HCT116 (cell line): ENCODE results near the gene ST6GALNAC4. TPM values are rescaled to one million over a fixed set of nuclear protein-coding genes. Genes with fewer than 3 reads are reported as not detected.

Experiments used
- ATAC-seq: fragments of 200-7000 bp; cut with Tn5 transposase; 2 replicates; pipeline ENCODE4 v1.9.1; 2020; ENCODE audit warnings: mild to moderate bottlenecking, moderate library complexity
- BruUV-seq: library from RNA; stranded (reverse); fragments of 400-500 nt; replicated peaks from 2 replicates; lab custom pipeline; 2021; lab: Mats Ljungman, UMichigan
- CTCF ChIA-PET: fragments of 300-600 bp; sonication (Branson Sonifier 250); formaldehyde crosslinking; loops from one replicate; lab custom pipeline; 2021; ENCODE audit warnings: antibody characterized with exemption; lab: Charles Lee
- POLR2A ChIA-PET: fragments of 300-600, 350-600 bp; sonication (Branson Sonifier 250); formaldehyde crosslinking; loops from one replicate; lab custom pipeline; 2021; ENCODE audit warnings: antibody characterized with exemption; lab: Charles Lee
- RAD21 ChIA-PET, 2 experiments: fragments of 300-600 bp; sonication (Branson Sonifier 250); formaldehyde crosslinking; loops; one replicate each; lab custom pipeline; 2023; ENCODE audit warnings: low total read pairs in 2 of 2; ENCODE audit not compliant: uncharacterized antibody in 2 of 2, unreplicated experiment in 2 of 2, low non-redundant PET in 1 of 2; lab: Charles Lee
- DNase-seq: peaks from one replicate; pipeline ENCODE4 v3.0.0-alpha.2; 2010; ENCODE audit warnings: low read depth, low spot score
- H2AFZ ChIP-seq: fragments of 200-600 bp; shearing (Covaris generic), sonication (generic); 2 replicates; pipeline ENCODE4 v1.6.1; 2017; ENCODE audit warnings: low read depth, mixed run types, mixed read lengths, antibody characterized with exemption, low read length; ENCODE audit not compliant: poor library complexity, severe bottlenecking
- H3K27ac ChIP-seq: 2 replicates; pipeline ENCODE4 v1.5.1; 2012; ENCODE audit warnings: low read depth, low read length
- H3K27me3 ChIP-seq: fragments of 200-600 bp; sonication (generic); 2 replicates; pipeline ENCODE4 v1.6.1; 2016; ENCODE audit warnings: mixed run types, low read length, mixed read lengths; ENCODE audit not compliant: insufficient read depth
- H3K36me3 ChIP-seq, 2 experiments: fragments of 200-500 bp in 1 of 2; fragments of 200-600 bp in 1 of 2; sonication (Bioruptor generic) in 1 of 2; sonication (generic) in 1 of 2; 2 replicates each; pipeline versions ENCODE4 v1.5.1 to v1.6.1; 2014 to 2016; ENCODE audit warnings: low read length in 2 of 2, inconsistent platforms in 1 of 2, mixed read lengths in 1 of 2, mixed run types in 1 of 2; ENCODE audit not compliant: insufficient read depth in 2 of 2, control insufficient read depth in 1 of 2
- H3K4me1 ChIP-seq, 2 experiments: fragments of 200-600 bp in 1 of 2; sonication (generic) in 1 of 2; 2 replicates each; pipeline versions ENCODE4 v1.5.1 to v1.6.1; 2012 to 2017; ENCODE audit warnings: low read length in 2 of 2, inconsistent platforms in 1 of 2, mild to moderate bottlenecking in 1 of 2, mixed read lengths in 1 of 2, mixed run types in 1 of 2, moderate library complexity in 1 of 2; ENCODE audit not compliant: insufficient read depth in 2 of 2, control insufficient read depth in 1 of 2
- H3K4me2 ChIP-seq: fragments of 200-600 bp; sonication (generic); 2 replicates; pipeline ENCODE4 v1.6.1; 2017; ENCODE audit warnings: mixed run types, low read length, mixed read lengths
- H3K4me3 ChIP-seq, 2 experiments: fragments of 200-600 bp in 1 of 2; sonication (generic) in 1 of 2; replicated peaks in 1 of 2; 2 replicates each; pipeline ENCODE4 v1.5.1; 2011 to 2016; ENCODE audit warnings: low read length in 2 of 2, control low read depth in 1 of 2, low read depth in 1 of 2, mild to moderate bottlenecking in 1 of 2, mixed read lengths in 1 of 2, mixed run types in 1 of 2
- H3K79me2 ChIP-seq: fragments of 200-600 bp; sonication (generic); 2 replicates; pipeline ENCODE4 v1.6.1; 2017; ENCODE audit warnings: mild to moderate bottlenecking, mixed run types, low read length, moderate library complexity, mixed read lengths; ENCODE audit not compliant: insufficient read depth
- H3K9ac ChIP-seq: fragments of 200-600 bp; sonication (generic); 2 replicates; pipeline ENCODE4 v1.6.1; 2016; ENCODE audit warnings: low read length, mixed read lengths
- H3K9me2 ChIP-seq: fragments of 200-600 bp; sonication (generic), shearing (Covaris generic); 2 replicates; pipeline ENCODE4 v1.6.1; 2017; ENCODE audit warnings: mixed run types, mild to moderate bottlenecking, moderate library complexity; ENCODE audit not compliant: insufficient read depth
- H3K9me3 ChIP-seq, 2 experiments: fragments of 200-500 bp in 1 of 2; fragments of 200-600 bp in 1 of 2; sonication (Bioruptor generic) in 1 of 2; sonication (generic) in 1 of 2; 2 replicates each; pipeline ENCODE4 v1.6.1; 2014 to 2017; ENCODE audit warnings: low read length in 2 of 2, mixed read lengths in 2 of 2, inconsistent platforms in 1 of 2, low read depth in 1 of 2, mild to moderate bottlenecking in 1 of 2, mixed run types in 1 of 2, moderate library complexity in 1 of 2; ENCODE audit not compliant: control insufficient read depth in 1 of 2, insufficient read depth in 1 of 2
- H4K20me1 ChIP-seq: fragments of 200-600 bp; sonication (generic), shearing (Covaris generic); 2 replicates; pipeline ENCODE4 v1.6.1; 2017; ENCODE audit warnings: mixed run types, mild to moderate bottlenecking, moderate library complexity; ENCODE audit not compliant: insufficient read depth
- CEBPB ChIP-seq: IDR thresholded peaks from 2 replicates; pipeline ENCODE4 v1.6.1; 2012; ENCODE audit warnings: low read depth
- CTCF ChIP-seq, 3 experiments: fragments of 200-600 bp in 1 of 3; sonication (generic) in 1 of 3; IDR thresholded peaks in 2 of 3; conservative IDR thresholded peaks in 1 of 3; 2 replicates each; pipeline ENCODE4 v1.5.1; 2012 to 2017; ENCODE audit warnings: low read depth in 2 of 3, low read length in 2 of 3, antibody characterized with exemption in 1 of 3, borderline replicate concordance in 1 of 3, control low read depth in 1 of 3, mild to moderate bottlenecking in 1 of 3, mixed read lengths in 1 of 3, mixed run types in 1 of 3, moderate library complexity in 1 of 3; ENCODE audit not compliant: insufficient read depth in 1 of 3
- POLR2AphosphoS5 ChIP-seq: IDR thresholded peaks from 2 replicates; pipeline ENCODE4 v1.6.1; 2011; ENCODE audit warnings: mild to moderate bottlenecking, low read depth, low read length, moderate library complexity
- TCF7L2 ChIP-seq: IDR thresholded peaks from 2 replicates; pipeline ENCODE4 v1.7.0; 2011; ENCODE audit warnings: borderline replicate concordance, inconsistent platforms; ENCODE audit not compliant: insufficient read depth, insufficient read length; ENCODE audit errors: extremely low read depth
- intact Hi-C: fragments of 100-400 bp; cut with micrococcal nuclease; formaldehyde crosslinking; loops from 2 replicates; pipeline ENCODE4 v1.10.0; 2022
- total RNA-seq: library from RNA; stranded (reverse); gene quantifications from one replicate; pipeline ENCODE4 v1.2.1, GENCODE V29; 2021; ENCODE audit not compliant: unreplicated experiment

Gene ST6GALNAC4
- total RNA-seq, 1 experiment from 2014 or later: 49.4 TPM

DNA sequence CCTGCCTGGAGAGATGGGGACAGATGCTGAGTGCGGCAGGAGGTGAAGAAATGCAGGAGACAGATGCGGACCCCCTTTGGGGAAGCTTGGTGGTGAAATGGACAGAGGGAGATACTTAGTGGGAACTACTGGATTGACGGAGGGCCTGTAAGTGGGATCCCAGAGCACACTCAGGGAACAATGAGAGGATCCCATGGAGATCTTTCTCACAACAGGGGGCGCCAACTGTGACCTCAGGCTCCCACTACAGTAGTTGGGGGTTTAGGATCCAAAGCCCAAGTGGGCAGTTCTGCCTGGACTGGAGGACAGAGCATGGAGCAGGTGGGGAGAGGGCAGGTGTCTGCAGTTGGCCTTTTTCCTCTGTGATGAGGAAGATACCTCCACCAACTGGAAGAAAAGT is 17.4 kb upstream of the ST6GALNAC4 start:
- TF ChIP-seq TCF7L2: no peak
- peak in 1 of 3 experiments; percentile 22; a peak in 2 of 6 replicates for TF ChIP-seq CTCF (IDR thresholded peaks at IDR 0.05 in 2 of 3, conservative IDR thresholded peaks at IDR 0.05 in 1 of 3; ENCODE audit: borderline replicate concordance in 1 of 3, insufficient read depth in 1 of 3, low read depth in 2 of 3, low read length in 2 of 3)
- H3K27me3 ChIP-seq: no peaks in the 10 kb centered on the region
- ATAC-seq (no peak), DNase-seq (no peak)
- H3K79me2 ChIP-seq: peaks cover 37% of the 10 kb centered on the region
- peak overlapping the region; percentile 15; the same call in 1 of the 2 replicates for H3K27ac ChIP-seq
- BruUV-seq: no TSS peak
- no peak overlapping the region; the same call in 1 of the 2 replicates for H3K4me2 ChIP-seq
- RAD21 ChIA-PET: no interaction called here
- peaks cover 44 to 75% of the 10 kb centered on the region in 2 experiments for H3K4me1 ChIP-seq
- H3K9me2 ChIP-seq: no peaks in the 10 kb centered on the region
- H3K9me3 ChIP-seq: no peaks in the 10 kb centered on the region
- CTCF ChIA-PET: interaction anchor here (1.4 to 2.4 kb wide), 2 partner anchors 8 to 10 kb away, joined by 5 to 7 read pairs; no protein-coding TSS in a partner anchor
- no peak overlapping the region for H3K9ac ChIP-seq
- intact Hi-C loops: no loop called here
- no peak overlapping the region for H2AFZ ChIP-seq
- H3K36me3 ChIP-seq: no peaks in the 10 kb centered on the region; a peak in 2 of 4 replicates
- H3K4me3 ChIP-seq: no peak overlapping the region
- no peaks in the 10 kb centered on the region for H4K20me1 ChIP-seq
- POLR2A ChIA-PET: no interaction called here

DNA sequence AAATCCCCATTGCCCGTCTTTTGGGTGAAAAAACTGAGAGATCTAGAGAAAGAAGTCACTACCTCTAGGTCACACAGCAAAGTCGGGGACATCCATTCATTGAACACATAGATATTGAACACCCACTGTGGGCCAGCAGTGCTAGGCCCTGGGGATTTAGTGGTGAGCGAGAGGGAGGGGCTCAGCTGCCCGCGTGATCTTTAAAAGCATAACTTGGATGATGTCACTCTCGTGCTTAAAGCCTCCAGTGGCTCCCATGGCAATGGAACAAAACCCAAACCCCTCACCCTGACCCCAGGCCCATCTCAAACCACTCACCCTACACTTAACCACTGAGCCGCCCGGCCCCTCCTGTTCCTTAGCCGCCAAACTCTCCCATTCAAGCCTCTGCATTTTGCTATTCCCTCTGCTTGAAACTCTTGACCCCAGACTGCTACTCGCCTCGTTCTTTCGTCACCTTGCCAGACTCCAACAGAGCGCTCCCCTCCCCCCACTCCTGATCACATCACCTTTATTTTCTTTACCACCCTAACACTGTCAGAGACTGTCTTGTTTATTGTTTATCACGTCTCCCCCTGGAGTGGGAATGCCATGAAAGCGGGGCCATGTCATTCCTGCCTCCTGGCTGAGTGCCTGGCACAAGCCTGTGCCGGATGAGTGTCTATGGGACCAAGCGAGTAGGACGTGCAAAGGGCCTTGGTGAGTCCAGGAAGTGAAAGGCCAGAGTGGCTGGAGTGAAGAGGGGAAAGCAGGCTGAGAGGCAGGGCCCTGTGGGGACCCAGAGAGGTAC is 14.4 kb upstream of the ST6GALNAC4 start:
- no peaks in the 10 kb centered on the region for H3K9me2 ChIP-seq
- DNase-seq: no peak
- peaks cover 24% of the 10 kb centered on the region for H3K79me2 ChIP-seq
- no peak for TF ChIP-seq TCF7L2
- peak; percentile 43 for TF ChIP-seq POLR2AphosphoS5
- TF ChIP-seq CEBPB: no peak
- peak overlapping the region; percentile 83 for H3K4me2 ChIP-seq
- H3K4me3 ChIP-seq: peak overlapping the region; percentile 29 to 55
- no peak overlapping the region for H2AFZ ChIP-seq
- peaks cover 59 to 91% of the 10 kb centered on the region in 2 experiments for H3K4me1 ChIP-seq
- ATAC-seq: peak; percentile 12
- no TSS peak for BruUV-seq
- ChIA-PET CTCF (interaction anchor here (1.3 to 1.9 kb wide), 3 partner anchors 10 to 186 kb away, joined by 5 to 8 read pairs (median 6); no protein-coding TSS in a partner anchor), POLR2A (interaction anchor here (1.9 kb wide), 1 partner anchor 24 kb away, joined by 7 read pairs; no protein-coding TSS in a partner anchor), RAD21 (interaction anchor here in 1 of 2 experiments (0.6 kb wide), 1 partner anchor 186 kb away, joined by 4 read pairs; no protein-coding TSS in a partner anchor)
- no peaks in the 10 kb centered on the region; a peak in 2 of 4 replicates for H3K36me3 ChIP-seq
- H3K9me3 ChIP-seq: no peaks in the 10 kb centered on the region
- H4K20me1 ChIP-seq: no peaks in the 10 kb centered on the region
- peak overlapping the region; percentile 84 for H3K27ac ChIP-seq
- intact Hi-C loops: no loop called here
- peak overlapping the region; percentile 66 for H3K9ac ChIP-seq
- no peaks in the 10 kb centered on the region for H3K27me3 ChIP-seq
